HepG2 (cell line): ENCODE measurements around the gene GALNTL6. TPM values are rescaled to one million over a fixed set of nuclear protein-coding genes. Genes with fewer than 3 reads are reported as not detected.

ENCODE experiments used
- ATAC-seq: fragments of 200-7000 bp; cut with Tn5 transposase; 3 replicates; pipeline ENCODE4 v1.9.1; 2020; ENCODE audit warnings: mild to moderate bottlenecking, moderate library complexity
- BruUV-seq: library from RNA; stranded (reverse); fragments of 400-500 nt; replicated peaks from 2 replicates; lab custom pipeline; 2021; lab: Mats Ljungman, UMichigan
- CTCF ChIA-PET: fragments of 300-600 bp; formaldehyde crosslinking; extraction: SDS; loops from one replicate; lab custom pipeline; 2021; ENCODE audit warnings: low total read pairs, inconsistent platforms, low intra/inter-chr PET ratio; lab: Yijun Ruan, JAX
- POLR2A ChIA-PET: fragments of 350-600 bp; sonication (Branson Sonifier 250); formaldehyde crosslinking; loops from one replicate; lab custom pipeline; 2020; ENCODE audit warnings: antibody characterized with exemption, inconsistent platforms; lab: Yijun Ruan, JAX
- DNase-seq: peaks from one replicate; pipeline ENCODE4 v3.0.0-alpha.2; 2015; ENCODE audit warnings: low spot score
- FAIRE-seq: peaks from 3 replicates; lab custom pipeline; 2011; peaks lifted over from hg19 to GRCh38; lab: Jason Lieb, UNC
- H2AFZ ChIP-seq: one replicate; pipeline ENCODE4 v1.6.1; 2011; ENCODE audit warnings: low read length, inconsistent platforms
- H3K27ac ChIP-seq: fragments of 300-600 bp; 3 replicates; pipeline ENCODE4 v1.8.0; 2011; ENCODE audit warnings: mixed run types, mild to moderate bottlenecking, mixed read lengths, low read length, inconsistent platforms; ENCODE audit not compliant: insufficient read depth; ENCODE audit errors: extremely low read length
- H3K27me3 ChIP-seq, 2 experiments: fragments of 200-600 bp in 1 of 2; 2 replicates in 1 of 2; 3 replicates in 1 of 2; pipeline versions ENCODE4 v1.6.0 to v1.8.0; 2011; ENCODE audit warnings: low read length in 2 of 2, mild to moderate bottlenecking in 2 of 2, moderate library complexity in 2 of 2, inconsistent platforms in 1 of 2; ENCODE audit not compliant: insufficient read depth in 2 of 2, control insufficient read depth in 1 of 2
- H3K36me3 ChIP-seq, 2 experiments: fragments of 200-600 bp in 1 of 2; replicated peaks in 1 of 2; 2 replicates in 1 of 2; 3 replicates in 1 of 2; pipeline versions ENCODE4 v1.5.1 to v1.8.0; 2011; ENCODE audit warnings: low read length in 2 of 2, inconsistent platforms in 1 of 2; ENCODE audit not compliant: insufficient read depth in 2 of 2, control insufficient read depth in 1 of 2
- H3K4me1 ChIP-seq: 2 replicates; pipeline ENCODE4 v1.5.1; 2012; ENCODE audit warnings: low read length, inconsistent platforms; ENCODE audit not compliant: insufficient read depth
- H3K4me2 ChIP-seq: 2 replicates; pipeline ENCODE4 v1.6.0; 2011; ENCODE audit warnings: low read depth, low read length, inconsistent platforms
- H3K4me3 ChIP-seq, 3 experiments: fragments of 200-600 bp in 1 of 3; sonication (generic), shearing (Covaris generic) in 1 of 3; replicated peaks in 1 of 3; 2 replicates each; pipeline ENCODE4 v1.5.1; 2011 to 2016; ENCODE audit warnings: low read length in 3 of 3, inconsistent platforms in 2 of 3, low read depth in 2 of 3, mild to moderate bottlenecking in 2 of 3, control low read depth in 1 of 3, mixed read lengths in 1 of 3; ENCODE audit not compliant: insufficient read depth in 1 of 3
- H3K79me2 ChIP-seq: one replicate; pipeline ENCODE4 v1.6.1; 2011; ENCODE audit warnings: low read length, inconsistent platforms; ENCODE audit not compliant: insufficient read depth
- H3K9ac ChIP-seq: 2 replicates; pipeline ENCODE4 v1.6.0; 2011; ENCODE audit warnings: mild to moderate bottlenecking, low read depth, low read length, inconsistent platforms; ENCODE audit not compliant: insufficient read depth
- H3K9me3 ChIP-seq: 2 replicates; pipeline ENCODE4 v1.5.1; 2012; ENCODE audit warnings: mild to moderate bottlenecking, low read length
- H4K20me1 ChIP-seq: 2 replicates; pipeline ENCODE4 v1.6.0; 2011; ENCODE audit warnings: inconsistent platforms, mild to moderate bottlenecking, low read length, moderate library complexity; ENCODE audit not compliant: insufficient read depth
- ELF1 ChIP-seq: sonication (generic); formaldehyde crosslinking; IDR thresholded peaks from 2 replicates; pipeline ENCODE4 v1.4.0; 2020; ENCODE audit warnings: missing genetic modification reagents
- FOXK1 ChIP-seq: sonication (generic); formaldehyde crosslinking; IDR thresholded peaks from 2 replicates; pipeline ENCODE4 v1.4.0; 2020; ENCODE audit warnings: low read depth, missing genetic modification reagents, borderline replicate concordance
- HDAC6 ChIP-seq: fragments of 200-600 bp; sonication (generic); IDR thresholded peaks from 2 replicates; pipeline ENCODE4 v1.7.0; 2017; ENCODE audit warnings: mild to moderate bottlenecking, antibody characterized with exemption, low read length, low read depth
- IKZF4 ChIP-seq: sonication (generic); formaldehyde crosslinking; IDR thresholded peaks from 2 replicates; pipeline ENCODE4 v1.5.1; 2020; ENCODE audit warnings: borderline replicate concordance, mild to moderate bottlenecking, low read depth, missing genetic modification reagents; ENCODE audit errors: not compliant biosample characterization
- KDM2A ChIP-seq: sonication (generic); formaldehyde crosslinking; IDR thresholded peaks from 2 replicates; pipeline ENCODE4 v1.4.0; 2020; ENCODE audit warnings: low read depth, missing genetic modification reagents, borderline replicate concordance
- MAF1 ChIP-seq: sonication (generic); formaldehyde crosslinking; IDR thresholded peaks from 2 replicates; pipeline ENCODE4 v1.5.0; 2020; ENCODE audit warnings: missing genetic modification reagents, borderline replicate concordance
- NR2F1 ChIP-seq, 2 experiments: fragments of 450-650 bp in 1 of 2; formaldehyde crosslinking in 1 of 2; IDR thresholded peaks; 2 replicates each; pipeline versions ENCODE4 v1.5.0 to v1.6.1; 2016 to 2020; ENCODE audit warnings: mild to moderate bottlenecking in 1 of 2, missing compliant biosample characterization in 1 of 2, missing genetic modification reagents in 1 of 2, moderate library complexity in 1 of 2
- ZFAT ChIP-seq: sonication (generic); formaldehyde crosslinking; conservative IDR thresholded peaks from 2 replicates; pipeline ENCODE4 v1.8.1; 2023; ENCODE audit warnings: missing genetic modification reagents, inconsistent platforms
- ZNF567 ChIP-seq: sonication (generic); formaldehyde crosslinking; IDR thresholded peaks from 2 replicates; pipeline ENCODE4 v1.8.1; 2023; ENCODE audit warnings: mild to moderate bottlenecking, missing genetic modification reagents, borderline replicate concordance
- WGBS: methylation state at CpG from one replicate; pipeline ENCODE4 v1.1.6; 2017; ENCODE audit warnings: low lambda C conversion rate; 5-methylcytosine and 5-hydroxymethylcytosine counted together
- in situ Hi-C: cut with HindIII; loops from 2 replicates; pipeline ENCODE4 v1.10.0; 2017; ENCODE audit warnings: low pct_unique_long_range_greater_than_20kb; ENCODE audit not compliant: extremely low pct_ligation_motif_present
- intact Hi-C: fragments of 100-400 bp; cut with micrococcal nuclease; formaldehyde crosslinking; loops from one replicate; pipeline ENCODE4 v1.10.0; 2022; ENCODE audit not compliant: unreplicated experiment
- polyA plus RNA-seq, 8 experiments: library from polyadenylated mRNA; depleted of rRNA in 3 of 8; stranded (reverse) in 7 of 8; unstranded in 1 of 8; fragments of >200 nt; fragmentation: Illumina TruSeq in 4 of 8; extraction: Trizol in 4 of 8; gene quantifications; 2 replicates each; pipeline versions ENCODE4 v1.2.1 to v1.2.3, GENCODE V29; 2011 to 2016; ENCODE audit warnings: low read depth in 4 of 8, missing spikeins in 1 of 8, mixed read lengths in 1 of 8; ENCODE audit not compliant: insufficient read depth in 1 of 8
- total RNA-seq, 5 experiments: library from RNA; depleted of rRNA; stranded (reverse); fragments of >200 nt; fragmentation: Illumina TruSeq; extraction: Trizol; gene quantifications; 2 replicates each; pipeline ENCODE4 v1.2.3, GENCODE V29; 2016; ENCODE audit warnings: low read depth in 1 of 5

GALNTL6 gene
- total and polyA plus RNA-seq, 2 of the 13 experiments (the other 11 are each of a cell fraction or from before 2014, with no cell fraction given), result not detected

DNA sequence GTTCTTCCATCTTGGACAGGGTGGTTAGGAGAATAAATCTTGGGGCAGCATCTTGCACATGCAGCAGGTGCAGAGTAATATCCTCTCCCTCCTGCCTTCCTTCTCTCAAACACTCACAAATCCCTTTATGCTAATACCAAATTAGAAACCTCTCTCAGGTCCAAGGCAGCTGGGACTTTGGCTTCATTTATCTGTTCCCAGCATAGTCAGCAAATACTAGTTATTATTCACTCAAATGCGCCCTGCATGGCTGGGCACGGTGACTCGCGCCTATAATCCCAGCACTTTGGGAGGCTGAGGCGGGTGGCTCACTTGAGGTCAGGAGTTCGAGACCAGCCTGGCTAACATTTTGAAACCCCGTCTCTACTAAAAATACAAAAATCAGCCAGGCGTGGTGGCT, 1199.4 kb downstream of the GALNTL6 start:
- Histone ChIP-seq H3K36me3 (no peaks in the 10 kb centered on the region), H3K4me2 (no peak overlapping the region), H3K79me2 (no peaks in the 10 kb centered on the region), H4K20me1 (no peaks in the 10 kb centered on the region), H3K27me3 (peaks cover 0 to 3% of the 10 kb centered on the region in 2 experiments; a peak in 1 of 5 replicates), H3K27ac (no peak overlapping the region)
- intact Hi-C loops (loop anchor here (1.0 kb wide), 1 partner anchor 245 kb away; no protein-coding TSS in a partner anchor), in situ Hi-C loops (loop anchor here (5.0 to 25.0 kb wide), 2 partner anchors 245 to 400 kb away; no protein-coding TSS in a partner anchor)
- FAIRE-seq, result no peak
- CTCF ChIA-PET, result interaction anchor here (1.8 kb wide), 1 partner anchor 245 kb away, joined by 14 read pairs; no protein-coding TSS in a partner anchor
- no TSS peak for BruUV-seq
- TF ChIP-seq IKZF4 (CRISPR knock-in tag), result no peak
- TF ChIP-seq HDAC6, result no peak
- no peak for TF ChIP-seq MAF1 (CRISPR knock-in tag)
- TF ChIP-seq FOXK1 (CRISPR knock-in tag), result no peak
- TF ChIP-seq KDM2A, result no peak
- no peak for TF ChIP-seq ZFAT (CRISPR knock-in tag)
- no peak for TF ChIP-seq ELF1 (CRISPR knock-in tag)
- no peak for TF ChIP-seq ZNF567
- TF ChIP-seq NR2F1 (CRISPR knock-in tag; IDR thresholded peaks at IDR 0.05), result no peak
- TF ChIP-seq, all 625 proteins: peak for 0
- POLR2A ChIA-PET, result no interaction called here
- DNase-seq (no peak), ATAC-seq (no peak)
- no peak overlapping the region for H3K4me3 ChIP-seq
- H3K4me1 ChIP-seq, result no peaks in the 10 kb centered on the region
- 52% methylated on average over 8 of the region's 8 CpGs for WGBS
- no peaks in the 10 kb centered on the region for H3K9me3 ChIP-seq
- H2AFZ ChIP-seq, result no peak overlapping the region
- no peak overlapping the region for H3K9ac ChIP-seq
